ENCODE measurements around the gene TTF2.
"Not testable (repeated sequence)": the region's sequence is repeated elsewhere in the genome, so short reads cannot be mapped to it uniquely, and the experiment has no call there.

Gene TTF2

DNA sequence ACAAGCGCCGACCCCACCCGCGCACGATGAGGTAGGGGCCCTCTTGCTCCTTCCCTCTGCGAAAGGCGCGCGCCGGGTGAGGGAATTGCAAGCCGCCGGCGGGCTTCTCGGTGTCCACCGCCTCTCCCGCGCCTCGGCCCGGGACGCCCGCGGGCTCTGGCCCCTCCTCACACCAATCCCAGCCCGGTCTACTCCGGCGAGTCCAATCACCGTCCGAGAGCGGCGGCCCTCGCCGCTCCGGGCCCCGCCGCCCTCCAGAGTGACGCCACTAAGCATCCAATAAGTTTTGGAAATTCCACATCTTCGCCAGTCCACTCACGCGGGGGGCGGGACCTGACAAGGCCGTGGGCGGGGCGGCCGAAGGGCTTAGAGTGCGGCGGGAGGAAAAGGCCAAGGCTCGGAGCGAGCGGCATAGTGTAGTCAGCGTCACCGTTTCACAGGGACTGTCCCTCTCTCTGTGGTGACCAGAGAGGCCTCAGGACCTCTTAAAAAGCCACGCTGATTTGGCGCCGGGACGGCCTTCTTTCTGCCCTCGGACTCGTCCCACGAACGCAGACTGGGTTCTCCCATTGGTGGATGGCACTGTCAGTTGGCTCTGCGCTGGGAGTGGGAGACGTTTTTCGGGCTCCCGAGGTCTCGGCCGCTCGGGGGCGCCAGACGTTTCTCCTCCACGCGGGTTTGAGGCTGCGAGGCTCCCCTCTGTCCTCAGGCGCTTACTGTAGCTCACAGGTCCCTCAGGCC is 61.6 kb downstream of the TTF2 start, which contains the start of gene TRIM45:
TRIM45 (minus strand) TSS at position 161 of the 741 bp plus-strand sequence. CDS start 548 bp downstream, outside the sequence.
- peak; percentile 87 for DNase-seq (ENCODE audit: low spot score)

- no peak for DNase-seq (ENCODE audit: low spot score)
Observed at GRCh38 chr1:117122330-117123025, 62.4 kb downstream of the TTF2 start.

GRCh38 chr1:117123274-117123673 is 63.1 kb downstream of the TTF2 start:
- DNase-seq (ENCODE audit: low spot score), result no peak

DNA sequence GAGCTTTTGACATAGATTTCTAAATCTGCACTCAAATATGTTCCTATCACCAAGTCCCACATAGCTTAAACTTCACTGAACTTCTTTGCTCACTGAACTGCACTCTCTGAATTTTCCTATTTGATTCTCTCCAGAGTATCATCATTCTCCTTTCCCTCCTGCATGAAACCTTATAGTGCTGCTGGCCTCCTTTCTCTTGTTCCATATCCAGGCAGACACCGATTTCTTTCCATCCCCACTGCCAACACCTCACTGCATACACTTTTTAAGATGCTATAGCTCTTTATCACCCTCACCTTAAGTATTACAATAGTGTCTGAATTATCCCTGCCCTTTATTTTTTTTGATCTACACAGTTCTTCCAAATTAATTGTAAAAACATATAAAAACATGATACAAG is 64.5 kb downstream of the TTF2 start:
- DNase-seq (ENCODE audit: low spot score), result no peak

GRCh38 chr1:117127795-117128194 is 67.7 kb downstream of the TTF2 start:
- peak; percentile 24 for DNase-seq (ENCODE audit: low spot score)

GRCh38 chr1:117128323-117129079 is 68.4 kb downstream of the TTF2 start:
- peak; percentile 46 for DNase-seq (ENCODE audit: low spot score)

- no peak for DNase-seq (ENCODE audit: low spot score)
Observed at GRCh38 chr1:117130526-117130925, 70.4 kb downstream of the TTF2 start.

DNA sequence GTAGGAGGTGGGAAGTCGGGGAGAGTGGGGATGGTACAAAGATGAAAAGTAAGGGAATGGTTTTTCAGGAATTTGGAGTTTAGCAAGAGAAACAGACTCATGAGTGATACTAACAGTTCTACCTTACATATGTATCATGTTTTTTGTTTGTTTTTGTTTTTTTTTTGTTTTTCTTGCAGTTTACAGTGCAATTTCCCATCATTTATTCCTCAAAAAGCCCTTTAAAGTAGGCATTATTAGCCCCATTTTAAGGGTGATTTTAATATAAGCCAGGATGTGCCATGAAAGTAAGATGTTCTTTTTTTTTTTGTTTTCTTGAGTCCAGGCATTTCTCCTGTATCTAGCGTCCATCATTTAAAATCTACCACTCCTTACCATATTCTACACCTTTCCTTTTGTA is 75.2 kb downstream of the TTF2 start:
- no peak for DNase-seq (ENCODE audit: low spot score)

DNA sequence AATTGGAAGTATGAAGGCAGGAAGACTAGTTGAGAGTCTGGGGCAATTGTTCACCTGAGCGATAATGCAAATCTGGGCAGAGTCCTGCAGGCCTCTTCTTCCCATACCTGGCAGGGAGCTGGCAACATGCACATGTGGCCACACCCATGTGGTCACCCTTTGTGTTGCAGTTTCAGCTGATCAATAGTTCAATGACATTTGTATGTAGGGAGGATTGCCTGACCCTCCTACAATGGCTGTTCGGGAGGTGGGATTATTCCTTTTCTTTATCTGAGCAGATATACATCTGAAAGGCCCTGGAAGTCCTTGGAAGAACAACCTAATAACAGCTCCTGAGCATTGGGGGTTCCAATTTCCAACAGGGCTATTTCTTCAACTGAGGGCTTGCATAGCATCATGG is 76.6 kb downstream of the TTF2 start:
- no peak for DNase-seq (ENCODE audit: low spot score)

- DNase-seq (ENCODE audit: low spot score), result no peak
Observed at GRCh38 chr1:117137281-117137855, 77.2 kb downstream of the TTF2 start.

DNA sequence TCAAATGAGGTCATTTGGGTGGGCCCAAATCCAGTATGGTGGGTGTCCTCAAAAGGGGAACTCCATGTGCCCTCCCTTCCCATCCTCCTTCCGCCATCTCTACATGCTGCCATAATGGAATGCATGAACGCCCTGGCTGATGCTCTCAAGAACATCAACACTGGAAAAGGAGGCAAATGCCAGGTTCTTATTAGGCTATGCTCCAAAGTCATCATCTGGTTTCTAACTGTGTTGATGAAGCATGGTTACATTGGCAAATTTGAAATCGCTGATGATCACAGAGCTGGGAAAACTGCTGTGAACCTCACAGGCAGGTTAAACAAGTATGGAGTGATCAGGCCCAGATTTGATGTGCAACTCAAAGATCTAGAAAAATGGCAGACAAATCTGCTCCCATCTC is 78.0 kb downstream of the TTF2 start:
- no peak for DNase-seq (ENCODE audit: low spot score)

DNA sequence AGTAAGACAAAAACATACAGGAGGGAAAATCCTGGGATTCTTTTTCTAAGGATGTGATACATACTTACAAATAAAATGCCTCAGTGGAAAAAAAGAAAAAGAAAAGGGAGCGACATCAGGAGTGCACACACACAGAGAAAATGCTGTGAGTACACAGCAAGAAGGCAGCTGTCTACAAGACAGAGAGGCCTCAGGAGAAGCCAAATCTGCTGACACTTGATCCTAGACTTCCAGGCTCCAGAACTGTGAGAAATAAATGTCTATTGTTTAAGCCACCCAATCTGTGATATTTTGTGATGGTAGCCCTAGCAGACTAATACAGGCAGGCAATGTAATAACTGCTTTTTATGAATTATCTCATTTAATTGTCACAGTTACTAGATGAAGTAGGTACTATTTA is 78.4 kb downstream of the TTF2 start:
- no peak for DNase-seq (ENCODE audit: low spot score)

DNA sequence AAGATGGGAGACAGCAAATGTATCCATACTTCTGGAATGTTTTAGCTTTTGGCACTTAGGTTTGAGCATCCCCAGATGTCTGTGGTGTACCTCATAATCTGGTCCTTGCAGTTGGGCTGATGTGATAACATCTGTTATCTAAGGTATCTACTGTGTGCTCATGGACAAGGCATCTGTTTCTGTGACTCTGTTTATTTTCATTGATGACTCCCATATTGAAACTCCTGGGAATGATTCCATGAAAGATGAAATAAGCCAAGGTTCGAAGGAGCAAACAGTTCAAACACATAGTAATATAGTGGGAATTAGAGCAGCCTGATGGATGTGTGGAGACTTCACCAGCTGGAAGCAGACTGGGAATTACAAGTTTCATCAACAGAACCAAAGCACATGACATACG is 82.1 kb downstream of the TTF2 start:
- no peak for DNase-seq (ENCODE audit: low spot score)

- DNase-seq (ENCODE audit: low spot score), result no peak
Observed at GRCh38 chr1:117143172-117143571, 83.0 kb downstream of the TTF2 start.

GRCh38 chr1:117143871-117144270 is 83.7 kb downstream of the TTF2 start:
- no peak for DNase-seq (ENCODE audit: low spot score)

DNA sequence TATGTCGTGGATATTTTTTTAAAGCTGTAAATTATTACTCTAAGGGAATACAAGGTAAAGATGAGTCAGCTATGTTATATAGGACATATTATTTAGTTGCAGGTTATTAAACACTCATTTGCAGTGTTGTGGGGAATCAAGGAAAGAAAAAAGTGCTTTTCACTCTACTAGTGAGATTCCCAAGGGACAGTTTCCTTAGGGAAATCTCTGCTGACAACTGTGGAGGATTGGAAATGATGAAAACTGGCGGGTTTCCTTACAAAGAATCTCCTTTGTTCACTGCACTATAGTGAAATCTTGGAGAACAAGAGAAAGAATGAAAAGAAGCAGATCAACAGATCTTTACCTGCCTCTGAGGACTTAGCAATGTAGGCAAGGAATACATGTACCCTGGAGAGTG is 85.9 kb downstream of the TTF2 start:
- no peak for DNase-seq (ENCODE audit: low spot score)

- DNase-seq (ENCODE audit: low spot score), result no peak
Observed at GRCh38 chr1:117146575-117147340, 86.6 kb downstream of the TTF2 start.

GRCh38 chr1:117147341-117147831 is 87.3 kb downstream of the TTF2 start:
- DNase-seq (ENCODE audit: low spot score), result no peak

DNA sequence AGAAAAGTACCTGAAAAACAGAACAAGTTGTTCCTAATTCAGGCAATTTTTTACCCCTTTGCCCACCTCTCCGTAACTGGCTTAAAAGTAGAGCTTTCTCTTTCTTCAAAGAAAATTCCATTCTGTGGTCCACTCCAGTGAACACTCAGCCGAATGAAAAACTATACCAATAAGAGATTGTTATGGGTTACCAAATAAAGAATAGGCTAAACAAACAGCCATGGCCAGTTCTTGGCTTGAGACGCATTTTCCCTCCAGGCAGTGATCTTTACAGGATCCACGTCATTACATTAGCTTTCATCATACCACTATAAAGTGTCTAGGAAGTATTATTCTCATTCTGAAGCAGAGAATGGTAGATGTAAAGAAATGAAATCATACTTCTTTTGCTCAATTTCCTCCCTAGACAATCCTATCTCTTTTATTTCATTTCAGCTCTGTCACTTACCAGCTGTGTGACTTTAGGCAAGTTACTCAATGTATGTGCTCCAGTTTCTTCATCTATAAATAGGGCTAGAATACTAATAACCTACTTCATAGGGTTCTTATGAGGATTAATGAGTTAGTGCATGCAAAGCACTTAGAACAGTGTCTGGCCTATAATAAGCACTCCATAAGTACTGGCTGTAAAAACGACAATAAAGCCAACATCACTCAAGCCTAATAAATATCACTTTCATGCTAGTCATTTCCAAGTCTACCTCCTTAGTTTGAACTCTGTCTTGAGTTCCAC is 87.9 kb downstream of the TTF2 start:
- DNase-seq (ENCODE audit: low spot score), result no peak

- no peak for DNase-seq (ENCODE audit: low spot score)
Observed at GRCh38 chr1:117150316-117150715, 90.2 kb downstream of the TTF2 start.

DNA sequence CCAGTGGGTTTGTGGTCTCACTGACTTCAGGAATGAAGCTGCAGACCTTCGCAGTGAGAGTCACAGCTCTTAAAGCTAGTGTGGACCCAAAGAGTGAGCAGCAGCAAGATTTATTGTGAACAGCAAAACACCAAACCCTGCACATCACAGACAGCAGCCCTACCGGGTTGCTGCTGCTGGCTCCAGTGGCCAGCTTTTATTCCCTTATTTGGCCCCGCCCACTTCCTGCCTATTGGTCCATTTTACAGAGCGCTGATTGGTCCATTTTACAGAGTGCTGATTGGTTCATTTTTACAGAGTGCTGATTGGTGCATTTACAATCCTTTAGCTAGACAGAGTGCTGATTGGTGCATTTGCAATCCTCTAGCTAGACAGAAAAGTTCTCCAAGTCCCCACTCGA is 91.2 kb downstream of the TTF2 start:
- not testable (repeated sequence) for DNase-seq (ENCODE audit: low spot score)

All from hematopoietic multipotent progenitor cell treated with erythropoietin and hydrocortisone succinate and interleukin-3 and kit ligand, for 17 days (in vitro differentiated cells).